ENCODE data around the gene FEN1.

FEN1 gene

GRCh38 chr11:61756452-61757212 is 36.1 kb upstream of the FEN1 start:
- DNase-seq (ENCODE audit: extremely low read depth in 1 of 2, low read depth in 1 of 2) = no peak

GRCh38 chr11:61757213-61757862 is 35.4 kb upstream of the FEN1 start:
- no peak for DNase-seq (ENCODE audit: extremely low read depth in 1 of 2, low read depth in 1 of 2)

- DNase-seq (ENCODE audit: extremely low read depth in 1 of 2, low read depth in 1 of 2) = no peak
Measured at GRCh38 chr11:61760946-61761345, 31.8 kb upstream of the FEN1 start.

GRCh38 chr11:61761440-61762222 is 31.1 kb upstream of the FEN1 start:
- no peak for DNase-seq (ENCODE audit: extremely low read depth in 1 of 2, low read depth in 1 of 2)

- no peak for DNase-seq (ENCODE audit: extremely low read depth in 1 of 2, low read depth in 1 of 2)
Measured at GRCh38 chr11:61762223-61762615, 30.5 kb upstream of the FEN1 start.

- DNase-seq (ENCODE audit: extremely low read depth in 1 of 2, low read depth in 1 of 2) = no peak
Measured at GRCh38 chr11:61762798-61763197, 29.9 kb upstream of the FEN1 start.

GRCh38 chr11:61763930-61764605 is 28.6 kb upstream of the FEN1 start:
- DNase-seq (ENCODE audit: extremely low read depth in 1 of 2, low read depth in 1 of 2) = no peak

- DNase-seq (ENCODE audit: extremely low read depth in 1 of 2, low read depth in 1 of 2) = no peak
Measured at GRCh38 chr11:61764606-61765260, 28.0 kb upstream of the FEN1 start.

- DNase-seq (ENCODE audit: extremely low read depth in 1 of 2, low read depth in 1 of 2) = no peak
Measured at GRCh38 chr11:61765550-61766253, 27.0 kb upstream of the FEN1 start.

GRCh38 chr11:61766353-61766841 is 26.3 kb upstream of the FEN1 start:
- no peak for DNase-seq (ENCODE audit: extremely low read depth in 1 of 2, low read depth in 1 of 2)

GRCh38 chr11:61768376-61769076 is 24.2 kb upstream of the FEN1 start:
- no peak for DNase-seq (ENCODE audit: extremely low read depth in 1 of 2, low read depth in 1 of 2)

- DNase-seq (ENCODE audit: extremely low read depth in 1 of 2, low read depth in 1 of 2) = no peak
Measured at GRCh38 chr11:61769169-61769920, 23.4 kb upstream of the FEN1 start.

- DNase-seq (ENCODE audit: extremely low read depth in 1 of 2, low read depth in 1 of 2) = no peak
Measured at GRCh38 chr11:61769946-61770683, 22.6 kb upstream of the FEN1 start.

- DNase-seq (ENCODE audit: extremely low read depth in 1 of 2, low read depth in 1 of 2) = no peak
Measured at GRCh38 chr11:61771195-61771894, 21.4 kb upstream of the FEN1 start.

GRCh38 chr11:61771985-61772455 is 20.7 kb upstream of the FEN1 start:
- DNase-seq (ENCODE audit: extremely low read depth in 1 of 2, low read depth in 1 of 2) = no peak

GRCh38 chr11:61773356-61773755 is 19.4 kb upstream of the FEN1 start:
- DNase-seq (ENCODE audit: extremely low read depth in 1 of 2, low read depth in 1 of 2) = no peak

- DNase-seq (ENCODE audit: extremely low read depth in 1 of 2, low read depth in 1 of 2) = no peak
Measured at GRCh38 chr11:61773809-61774208, 18.9 kb upstream of the FEN1 start.
